Stimulated activated CD8-positive, alpha-beta memory T cell treated with anti-CD3 and anti-CD28 coated beads, Interleukin-15, amount 100 ng/mL, for 48 hours (primary cell): ENCODE data around the gene IGSF23.
"Not testable (repeated sequence)": the region's sequence is repeated elsewhere in the genome, so short reads cannot be mapped to it uniquely, and the experiment has no call there.

Source experiments
- DNase-seq, 2 donors: peaks; one replicate each; pipeline ENCODE4 v3.0.0-alpha.2; 2020; ENCODE audit warnings: low read depth in 2 of 2

The IGSF23 gene

DNA sequence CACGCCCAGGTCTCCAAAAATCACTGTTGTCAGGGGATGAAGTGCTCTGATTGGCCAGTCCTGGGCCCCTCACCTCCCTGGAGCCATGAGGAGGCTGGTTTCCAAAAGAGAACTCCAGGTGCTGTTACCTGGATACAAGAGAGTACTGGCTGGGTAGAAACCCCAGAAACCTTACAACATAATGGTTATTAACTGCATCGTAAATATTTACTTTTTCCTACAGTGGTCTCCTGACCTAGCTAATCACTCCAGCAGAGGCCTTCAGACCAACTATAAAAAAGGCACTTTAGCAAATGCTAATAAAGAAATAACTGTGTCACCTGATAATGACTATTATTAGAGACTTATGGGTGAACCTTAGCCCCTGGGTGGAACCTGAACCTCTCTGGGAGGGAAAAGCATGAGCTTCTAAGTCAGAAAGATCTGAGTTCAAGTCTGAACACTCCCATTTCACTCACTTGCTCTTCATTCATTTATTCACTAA lies 1.5 kb upstream of the IGSF23 start:
- no peak for DNase-seq

DNA sequence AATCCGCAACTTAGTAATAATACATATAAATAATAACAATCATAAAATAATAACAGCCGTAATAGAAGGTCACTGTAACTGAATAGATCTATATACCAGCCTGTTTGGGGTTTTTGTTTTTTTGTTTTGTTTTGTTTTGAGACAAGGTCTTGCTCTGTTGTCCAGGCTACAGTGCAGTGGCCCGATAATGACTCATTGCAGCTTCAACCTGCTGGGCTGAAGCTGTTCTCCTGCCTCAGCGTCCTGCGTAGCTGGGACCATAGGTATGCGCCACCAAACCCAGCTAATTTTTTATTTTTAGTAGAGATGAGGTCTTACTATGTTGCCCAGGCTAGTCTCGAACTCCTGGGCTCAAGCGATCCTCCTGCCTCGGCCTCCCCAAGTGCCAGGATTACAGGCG lies 950 bp downstream of the IGSF23 start:
- DNase-seq, result no peak

DNA sequence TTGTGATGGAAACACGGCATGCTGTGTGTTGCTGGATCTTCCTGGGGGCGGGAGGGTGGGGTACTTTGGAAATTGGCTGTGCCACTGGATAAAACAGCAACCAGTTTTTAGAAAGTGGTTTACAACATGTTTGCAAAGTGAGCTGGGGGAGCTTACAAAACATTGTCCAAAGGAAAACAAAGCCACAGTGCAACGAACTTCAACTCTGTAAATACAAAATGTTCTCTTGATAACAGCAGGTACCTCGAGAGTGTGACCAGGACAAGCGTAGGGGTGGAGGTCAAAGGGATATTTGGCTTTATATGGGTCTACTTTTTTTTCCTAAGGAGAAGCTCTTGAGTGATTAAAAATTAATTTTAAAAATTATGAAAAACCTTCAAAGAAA lies 2.5 kb downstream of the IGSF23 start:
- no peak for DNase-seq

DNA sequence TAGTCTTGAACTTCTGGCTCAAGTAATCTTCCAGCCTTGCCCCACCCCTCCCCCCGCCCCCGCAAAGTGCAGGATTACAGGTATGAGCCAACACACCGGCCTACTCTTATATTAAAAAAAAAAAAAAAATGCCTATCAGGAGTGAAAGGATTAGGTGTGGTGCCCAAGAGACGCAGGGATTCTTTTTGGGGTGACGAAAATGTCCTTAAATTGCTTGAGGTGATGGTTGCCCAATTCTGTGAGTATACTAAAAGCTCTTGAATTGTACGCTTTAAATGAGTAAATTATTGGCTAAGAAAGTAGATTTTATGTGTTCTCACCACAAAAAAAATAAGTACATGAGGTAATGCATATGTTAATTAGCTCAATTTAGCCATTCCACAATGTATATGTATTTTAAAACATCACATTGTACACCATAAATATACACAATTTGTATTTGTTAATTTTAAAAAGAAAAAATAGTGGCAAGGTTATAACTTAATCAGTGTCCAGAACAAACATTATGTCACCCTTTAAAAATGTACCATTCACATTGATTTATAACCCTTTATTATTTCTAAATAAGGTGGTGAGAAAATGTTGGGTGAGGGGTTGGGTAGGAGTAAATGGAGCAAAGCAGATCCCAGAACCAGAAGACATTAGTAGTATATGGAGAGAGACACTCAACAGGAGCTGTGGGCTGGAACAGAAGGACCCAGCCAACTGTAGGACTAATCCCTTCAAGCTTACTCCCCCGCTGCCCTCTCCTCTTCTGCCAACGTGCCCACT lies 3.9 kb downstream of the IGSF23 start:
- DNase-seq, result no peak

DNA sequence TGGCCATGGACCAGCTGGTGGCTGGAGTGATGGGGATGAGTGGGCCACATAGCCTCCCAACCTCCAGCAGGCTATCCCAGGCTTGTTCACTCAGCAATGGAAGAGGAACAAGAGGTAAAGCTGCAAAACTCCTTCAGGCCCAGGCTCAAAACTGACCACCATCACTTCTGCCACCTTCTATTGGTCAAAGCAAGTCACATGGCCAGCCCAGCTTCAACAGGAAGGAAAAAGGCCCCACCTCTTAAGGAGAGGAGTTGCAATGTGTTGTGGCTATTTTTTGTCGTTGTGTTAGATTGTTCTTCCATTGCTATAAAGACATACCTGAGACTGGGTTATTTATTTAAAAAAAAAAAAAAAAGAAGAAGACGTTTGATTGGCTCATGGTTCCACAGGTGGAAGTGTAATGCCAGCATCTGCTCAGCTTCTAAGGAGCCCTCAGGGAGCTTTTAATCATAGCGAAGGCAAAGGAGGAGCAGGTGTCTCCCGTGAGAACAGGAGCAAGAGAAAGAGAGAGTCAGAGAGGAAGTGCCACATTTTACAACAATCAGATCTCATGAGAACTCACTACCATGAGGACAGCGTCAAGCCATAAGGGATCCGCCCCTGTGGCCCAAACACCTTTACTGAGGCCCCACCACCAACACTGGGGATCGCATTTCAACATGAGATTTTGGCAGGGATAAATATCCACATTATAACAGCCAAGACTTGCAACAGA lies 5.4 kb downstream of the IGSF23 start:
- DNase-seq, result no peak

DNA sequence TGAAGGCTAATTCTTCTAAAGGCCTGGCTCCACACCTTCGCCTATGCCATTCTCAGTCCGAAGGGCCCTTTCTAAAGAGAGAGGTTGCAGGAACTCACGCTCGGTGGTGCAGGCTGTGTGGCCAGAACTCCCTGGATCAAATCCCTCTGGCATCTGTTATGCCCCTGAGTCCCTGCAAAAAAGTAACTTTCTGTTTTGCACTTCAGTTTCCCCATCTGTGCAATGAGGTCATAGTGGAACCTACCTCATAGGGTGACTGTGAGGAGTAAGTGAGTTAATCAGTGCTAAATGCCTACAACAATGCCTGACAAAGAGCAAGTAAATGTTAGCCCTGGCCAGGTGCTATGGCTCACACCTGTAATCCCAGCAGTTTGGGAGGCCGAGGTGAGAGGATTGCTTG lies 7.3 kb downstream of the IGSF23 start:
- no peak for DNase-seq

DNA sequence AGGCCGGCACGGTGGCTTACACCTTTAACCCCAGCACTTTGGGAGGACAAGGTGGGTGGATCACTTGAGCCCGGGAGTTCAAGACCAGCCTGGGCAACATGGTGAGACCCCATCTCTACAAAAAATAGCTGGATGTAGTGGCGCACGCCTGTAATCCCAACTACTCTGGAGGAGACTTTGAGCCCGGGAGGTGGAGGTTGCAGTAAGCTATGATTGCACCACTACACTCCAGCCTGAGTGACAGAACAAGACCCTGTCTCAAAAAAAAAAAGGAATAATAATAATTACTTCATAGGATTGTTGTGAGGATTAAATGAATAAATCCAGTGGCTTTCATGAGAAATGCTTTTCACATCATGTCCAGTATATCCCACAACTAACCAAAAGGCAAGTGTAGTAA lies 8.0 kb downstream of the IGSF23 start:
- no peak for DNase-seq

DNA sequence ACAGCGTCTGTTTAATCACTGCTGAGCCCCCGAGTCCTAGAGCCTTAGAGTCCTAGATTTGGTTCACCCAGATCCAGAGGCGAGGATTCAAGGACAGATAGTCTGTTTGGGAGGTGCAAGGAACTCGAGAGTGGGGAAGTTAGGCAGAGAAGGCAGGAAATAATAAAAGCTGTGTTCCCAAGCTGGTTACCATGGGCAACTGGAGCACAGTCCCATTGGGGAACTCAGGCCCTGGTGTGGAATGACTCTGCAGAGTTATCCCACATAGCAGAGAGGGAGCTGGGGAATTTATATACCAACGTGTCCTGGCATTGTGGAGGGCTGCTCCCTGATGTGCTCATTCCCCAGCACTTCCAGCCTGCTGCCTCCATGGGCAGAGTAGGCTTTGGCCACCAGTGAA lies 9.7 kb downstream of the IGSF23 start:
- DNase-seq, result no peak

DNA sequence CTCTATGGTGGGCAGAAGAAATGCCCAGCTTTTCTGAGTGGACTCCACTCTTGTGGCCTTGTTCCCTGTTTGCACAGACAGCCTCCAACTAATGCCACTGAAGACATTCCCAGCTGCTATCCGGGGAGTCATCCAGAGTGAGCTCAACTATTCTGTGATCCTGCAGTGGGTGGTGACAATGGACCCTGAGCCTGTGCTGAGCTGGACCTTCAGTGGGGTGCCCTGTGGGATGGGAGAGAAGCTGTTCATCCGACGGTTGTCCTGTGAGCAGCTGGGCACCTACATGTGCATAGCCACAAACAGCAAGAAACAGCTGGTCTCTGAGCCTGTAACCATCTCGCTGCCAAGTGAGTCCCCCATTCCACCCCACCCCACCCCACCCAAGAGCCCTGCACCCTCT lies 10.3 kb downstream of the IGSF23 start:
- DNase-seq, result no peak

DNA sequence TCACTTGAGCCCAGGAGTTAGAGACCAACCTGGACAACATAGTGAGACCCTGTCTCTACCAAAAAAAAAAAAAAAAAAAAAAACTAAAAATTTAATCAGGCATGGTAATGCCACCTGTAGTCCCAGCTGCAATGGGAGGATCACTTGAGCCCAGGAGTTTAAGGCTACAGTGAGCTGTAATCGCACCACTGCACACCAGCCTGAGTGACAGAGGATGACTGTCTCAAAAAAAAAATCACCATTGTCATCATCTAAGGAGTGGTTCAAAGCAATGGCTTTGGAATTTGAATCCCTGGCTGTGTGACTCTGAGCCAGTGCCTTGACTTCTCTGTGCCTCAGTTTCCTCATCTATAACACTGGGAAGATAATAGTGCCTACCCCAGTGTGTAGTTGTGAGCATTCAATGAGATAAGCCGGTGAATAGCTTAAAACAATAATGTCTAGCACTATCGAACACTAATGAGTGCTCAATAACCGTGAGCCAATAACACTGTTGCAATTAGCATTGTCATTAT lies 11.5 kb downstream of the IGSF23 start:
- no peak for DNase-seq

DNA sequence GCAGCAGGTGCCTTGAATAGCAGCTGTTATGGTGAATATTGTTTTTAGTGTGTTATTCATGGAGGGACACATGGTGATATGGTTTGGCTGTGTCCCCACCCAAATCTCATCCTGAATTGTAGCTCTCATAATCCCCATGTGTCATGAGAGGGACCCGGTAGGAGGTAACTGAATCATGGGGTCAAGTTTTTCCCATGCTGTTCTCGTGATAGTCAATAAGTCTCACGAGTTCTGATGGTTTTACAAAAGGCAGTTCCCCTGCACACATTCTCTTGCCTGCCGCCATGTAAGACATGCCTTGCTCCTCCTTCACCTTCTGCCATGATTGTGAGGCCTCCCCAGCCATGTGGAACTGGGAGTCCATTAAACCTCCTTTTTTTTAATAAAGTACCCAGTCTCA lies 12.3 kb downstream of the IGSF23 start:
- DNase-seq, result not testable (repeated sequence)

DNA sequence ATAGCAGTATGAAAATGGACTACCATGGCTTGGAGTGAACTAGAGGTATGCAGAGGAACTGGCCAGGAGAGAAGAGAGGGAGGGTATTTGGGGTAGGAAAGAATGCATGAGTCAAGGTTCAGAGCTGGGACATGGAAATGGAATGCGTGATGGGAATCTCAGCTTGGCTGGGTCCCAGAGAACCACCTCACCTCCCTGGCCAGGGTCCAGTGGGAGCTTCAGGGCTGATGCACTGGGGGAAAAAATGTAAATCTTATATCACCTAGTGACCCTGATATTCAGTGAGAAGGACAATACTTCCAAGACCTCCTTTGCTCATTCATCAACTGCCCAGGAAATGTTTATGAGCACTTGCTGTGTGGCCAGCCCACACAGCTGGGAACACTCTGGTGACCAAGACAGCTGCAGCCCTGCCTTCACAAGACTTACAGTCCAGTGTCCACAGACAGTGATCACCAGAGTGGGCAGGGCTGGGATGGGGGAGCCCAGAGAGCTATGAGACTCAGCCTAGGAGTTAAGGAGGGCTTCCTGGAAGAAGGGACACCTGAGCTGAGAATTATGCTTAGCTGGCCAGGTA lies 12.8 kb downstream of the IGSF23 start:
- DNase-seq, result no peak

DNA sequence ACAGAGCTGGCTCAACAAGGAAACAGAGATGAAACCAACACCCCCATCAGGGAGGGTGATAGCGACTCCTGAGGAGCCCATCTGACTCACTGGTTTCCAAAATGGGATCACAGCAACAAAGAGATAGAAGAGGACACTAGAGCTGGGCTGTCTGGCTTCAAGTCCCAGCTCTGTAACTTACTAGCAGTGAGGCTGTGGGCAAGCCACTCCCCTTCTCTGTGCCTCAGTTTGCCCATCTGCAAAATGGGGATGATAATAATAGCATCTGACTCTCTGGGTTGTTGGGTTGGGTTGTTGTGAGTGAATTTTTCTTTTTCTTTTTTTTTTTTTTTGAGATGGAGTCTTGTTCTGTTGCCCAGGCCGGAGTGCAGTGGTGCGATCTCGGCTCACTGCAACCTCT lies 14.3 kb downstream of the IGSF23 start:
- no peak for DNase-seq

DNA sequence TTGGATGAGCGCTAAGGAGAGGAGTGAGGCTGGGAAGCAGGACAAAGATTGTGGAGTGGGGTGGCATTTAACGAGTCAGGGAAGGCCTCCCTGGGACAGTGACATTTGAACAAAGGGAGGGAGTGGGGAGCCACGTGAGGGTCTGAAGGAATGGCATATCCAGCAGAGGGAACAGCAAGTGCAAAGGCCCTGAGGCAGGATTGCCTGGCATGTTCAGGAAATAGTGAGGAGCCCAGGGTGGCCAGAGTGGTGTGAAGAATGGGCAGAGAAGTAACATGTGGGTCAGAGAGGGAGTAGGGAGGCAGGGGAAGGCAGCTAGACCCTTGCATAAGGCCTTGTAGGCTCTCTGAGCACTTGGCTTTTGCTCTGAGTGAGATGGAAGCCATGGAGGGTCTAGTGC lies 15.4 kb downstream of the IGSF23 start:
- no peak for DNase-seq

DNA sequence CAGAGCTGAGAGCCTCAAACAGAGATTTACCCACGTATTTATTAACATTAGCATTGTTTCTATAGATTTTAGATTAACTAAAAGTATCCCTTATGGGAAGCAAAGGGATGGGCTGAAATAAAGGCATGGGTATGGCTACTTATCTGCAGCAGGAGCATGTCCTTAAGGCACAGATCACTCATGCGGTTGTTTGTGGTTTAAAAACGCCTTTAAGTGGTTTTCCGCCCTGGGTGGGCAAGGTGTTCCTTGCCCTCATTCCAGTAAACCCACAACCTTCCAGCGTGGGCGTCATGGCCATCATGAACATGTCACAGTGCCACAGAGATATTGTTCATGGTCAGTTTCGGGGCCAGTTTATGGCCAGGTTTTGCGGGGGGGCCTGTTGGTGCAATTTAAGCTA lies 18.2 kb downstream of the IGSF23 start:
- DNase-seq, result not testable (repeated sequence)

DNA sequence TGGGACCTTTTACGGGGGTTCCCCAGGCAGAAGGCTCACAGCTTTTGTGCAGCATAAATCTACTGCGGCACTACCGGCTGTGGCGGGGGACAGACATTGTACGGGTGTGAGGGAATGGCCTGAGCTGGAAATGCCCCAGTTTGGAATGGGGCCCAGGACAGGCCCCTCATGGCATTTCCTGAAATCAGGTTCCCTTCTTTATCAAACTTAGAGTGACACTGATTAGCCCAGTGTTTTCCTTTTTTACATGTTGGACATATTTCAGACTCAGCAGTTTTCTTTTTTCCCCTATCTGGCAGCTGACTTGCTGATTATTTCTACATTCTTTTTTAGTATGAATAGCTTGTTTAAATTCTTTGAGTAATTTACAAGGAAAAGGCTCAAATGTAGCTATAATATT lies 20.7 kb downstream of the IGSF23 start:
- not testable (repeated sequence) for DNase-seq

DNA sequence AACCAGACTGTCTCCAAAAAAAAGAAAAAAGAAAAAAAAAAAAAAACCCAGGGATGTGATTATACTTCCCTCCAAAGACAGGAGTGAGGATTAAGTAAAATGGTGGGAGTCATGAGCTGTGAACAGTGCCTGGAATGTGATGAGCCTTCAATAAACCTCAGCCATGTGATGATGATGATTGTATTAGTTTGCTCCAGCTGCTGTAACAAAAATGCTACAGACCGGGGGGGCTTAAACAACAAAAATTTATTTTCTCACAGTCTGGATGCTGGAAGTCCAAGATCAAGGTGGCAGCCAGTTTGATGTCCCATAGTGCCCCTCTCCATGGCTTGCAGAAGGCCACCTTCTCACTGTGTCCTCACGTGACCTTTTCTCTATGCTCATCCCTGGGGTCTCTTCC lies 21.4 kb downstream of the IGSF23 start:
- no peak for DNase-seq

DNA sequence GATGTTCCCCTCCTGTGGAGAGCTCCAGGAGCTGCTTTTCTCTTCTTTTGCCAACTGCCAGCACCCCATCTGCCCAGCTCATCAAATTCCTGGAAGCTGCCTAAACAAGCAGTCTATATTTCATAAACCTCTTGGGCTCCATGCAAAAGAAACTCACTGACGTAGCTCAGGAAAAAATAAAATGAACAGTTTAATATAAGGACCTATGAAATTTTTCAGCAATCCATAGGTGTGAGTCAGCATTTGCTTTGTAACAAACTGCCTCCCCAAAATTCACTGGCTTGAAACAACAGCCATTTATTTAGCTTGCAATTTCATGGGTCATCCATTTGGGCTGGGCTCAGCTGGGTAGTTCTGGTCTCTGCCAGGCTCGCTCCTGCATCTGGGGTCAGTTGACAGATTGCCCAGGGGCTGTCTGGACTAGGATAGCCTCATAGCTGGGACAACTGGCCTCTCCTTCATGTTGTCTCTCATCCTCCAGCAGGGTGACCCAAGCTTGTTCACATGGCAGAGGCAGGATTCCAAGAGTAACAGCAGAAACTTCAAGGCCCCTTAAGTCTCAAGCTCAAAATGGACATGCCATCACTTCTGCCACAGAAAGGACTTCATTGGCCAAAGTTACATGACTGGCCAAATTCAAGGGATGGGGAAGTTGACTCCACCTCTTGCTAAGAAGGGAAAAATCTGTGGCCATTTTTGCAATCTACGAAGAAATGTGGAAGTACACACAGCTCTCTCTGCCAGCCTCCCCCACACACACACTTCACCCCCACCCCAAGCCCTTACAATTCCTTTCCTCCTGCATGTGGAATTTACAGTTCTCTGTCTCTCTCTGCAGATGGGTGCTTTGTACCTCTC lies 22.4 kb downstream of the IGSF23 start:
- no peak for DNase-seq

DNA sequence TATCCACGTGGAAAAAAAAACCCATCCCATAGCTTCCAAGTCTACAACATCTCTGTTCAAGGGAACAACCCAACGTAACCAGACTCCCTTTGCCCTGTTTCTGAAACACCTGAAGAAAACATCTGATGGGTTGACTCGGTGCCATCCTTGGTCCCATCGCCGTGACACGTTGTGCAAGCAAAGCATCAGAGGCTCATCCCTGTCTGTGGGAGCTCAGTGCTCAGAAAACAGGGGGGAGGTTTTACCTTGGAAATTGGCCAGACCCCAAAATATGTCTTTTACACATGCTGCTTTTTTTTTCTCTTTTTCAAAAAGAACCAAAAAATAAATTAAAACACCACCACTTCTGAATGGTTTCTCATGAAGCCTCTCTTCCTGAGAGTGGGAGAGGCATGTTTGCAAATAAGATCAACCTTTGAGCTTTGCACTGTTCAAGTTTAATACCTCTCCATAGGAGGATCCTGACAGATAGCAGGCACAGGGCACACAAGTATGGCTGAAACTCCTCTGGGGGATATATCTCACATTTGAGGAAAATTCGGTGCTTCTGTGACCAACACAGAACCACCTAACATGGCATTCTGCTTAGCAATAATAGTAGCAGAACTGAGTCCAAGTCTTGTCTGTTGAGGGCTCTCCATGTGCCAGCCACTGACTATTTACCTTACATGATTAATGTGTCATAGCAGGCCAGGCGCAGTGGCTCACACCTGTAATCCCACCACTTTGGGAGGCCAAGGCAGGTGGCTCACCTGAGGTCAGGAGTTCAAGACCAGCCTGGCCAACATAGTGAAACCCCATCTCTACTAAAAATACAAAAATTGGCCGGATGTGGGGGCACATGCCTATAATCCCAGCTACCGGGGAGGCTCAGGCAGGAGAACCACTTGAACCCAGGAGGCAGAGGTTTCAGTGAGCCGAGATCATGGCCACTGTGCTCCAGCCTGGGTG lies 23.4 kb downstream of the IGSF23 start:
- no peak for DNase-seq

DNA sequence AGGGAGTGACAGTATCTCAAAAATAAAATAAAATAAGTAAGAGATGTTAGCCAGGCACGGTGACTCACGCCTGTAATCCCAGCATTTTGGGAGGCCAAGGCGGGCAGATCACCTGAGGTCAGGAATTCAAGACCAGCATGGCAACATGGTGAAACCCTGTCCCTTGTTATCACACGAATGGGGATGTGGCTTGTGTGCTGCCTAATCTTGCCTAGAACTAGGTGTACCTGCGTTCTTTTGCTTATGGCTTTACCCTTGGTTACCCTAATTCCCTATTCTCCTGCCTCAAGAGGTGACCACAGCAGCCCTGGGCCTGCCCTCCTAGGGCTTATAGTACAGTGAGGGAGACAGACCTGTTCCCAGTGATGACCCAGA lies 24.0 kb downstream of the IGSF23 start:
- DNase-seq, result no peak

DNA sequence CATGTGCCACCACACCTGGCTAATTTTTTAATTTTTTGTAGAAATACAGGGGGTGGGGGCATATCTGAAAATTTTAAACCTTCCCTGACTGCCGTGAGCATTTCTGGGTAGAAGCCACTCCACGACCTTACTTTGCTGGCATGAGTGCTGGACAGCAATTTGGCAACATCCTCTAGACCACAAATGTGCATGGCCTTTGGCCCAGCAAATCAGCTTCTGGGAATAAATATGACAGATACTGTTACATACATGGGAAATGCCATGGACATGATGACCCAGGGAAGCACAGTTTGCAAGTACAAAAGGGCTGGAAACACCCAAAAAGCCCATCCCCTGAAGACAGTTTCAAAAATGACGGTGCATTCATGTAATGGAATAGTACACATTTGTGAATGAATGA lies 27.2 kb downstream of the IGSF23 start:
- no peak for DNase-seq
